ENCODE measurements around the gene INS.
"Not testable (repeated sequence)": the region's sequence is repeated elsewhere in the genome, so short reads cannot be mapped to it uniquely, and the experiment has no call there.

Gene INS

DNA sequence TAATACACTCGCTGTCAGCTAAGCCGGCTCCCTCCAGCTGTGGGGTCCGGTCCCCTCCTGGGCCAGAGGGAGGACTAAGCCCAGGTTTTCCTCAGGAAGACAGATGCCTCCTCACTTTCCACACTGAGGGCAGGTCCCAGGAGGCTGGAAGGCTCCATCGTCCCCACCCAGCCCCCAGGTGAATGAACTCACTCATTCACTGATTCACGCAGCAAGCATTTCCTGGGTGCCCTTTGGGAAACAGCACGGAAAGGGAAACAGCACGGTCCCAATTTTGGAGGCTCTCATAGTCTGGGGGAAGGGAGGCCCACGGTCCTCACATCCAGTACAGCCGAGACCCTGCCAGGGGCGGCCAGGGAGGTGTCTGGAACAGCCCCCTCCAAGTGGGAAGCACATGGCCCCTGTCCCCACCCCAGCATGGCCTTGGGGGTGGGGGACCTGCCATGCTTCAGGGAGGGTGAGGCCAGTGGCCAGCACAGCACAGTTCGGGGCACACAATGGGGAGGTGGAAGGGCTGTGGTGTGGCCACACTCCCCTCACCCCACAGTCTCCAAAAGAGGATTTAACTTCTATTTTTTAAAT, 19.9 kb upstream of the INS start:
- DNase-seq (ENCODE audit: low read depth in 2 of 2) = no peak

- DNase-seq (ENCODE audit: low read depth in 2 of 2) = no peak
Measured at GRCh38 chr11:2180347-2180746, 19.3 kb upstream of the INS start.

- DNase-seq (ENCODE audit: low read depth in 2 of 2) = no peak
Measured at GRCh38 chr11:2179516-2179915, 18.5 kb upstream of the INS start.

DNA sequence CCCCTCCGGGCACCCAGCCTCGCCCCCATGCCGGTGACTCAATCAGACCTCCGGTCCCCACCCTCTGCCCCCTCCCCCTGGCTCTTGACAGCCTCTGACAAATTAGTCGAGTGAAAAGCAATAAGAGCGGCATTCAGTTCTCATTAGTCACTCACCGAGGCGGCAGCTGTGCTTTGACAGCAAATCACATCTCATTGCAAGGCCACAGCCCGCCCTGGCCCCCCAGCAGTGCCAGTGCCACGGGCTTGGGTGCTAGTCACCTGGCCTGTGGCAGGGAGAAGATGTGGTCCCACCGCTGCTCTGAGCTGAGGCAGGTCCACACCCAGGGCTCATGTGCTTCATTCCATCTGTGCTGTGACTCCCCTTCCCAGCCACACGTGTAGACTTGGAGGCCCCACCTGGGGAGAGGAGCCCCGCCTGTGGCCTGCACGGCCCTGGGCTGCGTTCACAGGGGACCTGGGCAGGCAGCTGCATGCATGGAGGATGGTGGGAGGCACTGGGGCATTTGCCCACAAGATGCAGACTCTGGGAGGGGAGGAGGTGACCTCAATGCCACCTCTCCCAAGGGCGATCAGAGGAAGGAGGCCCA, 18.0 kb upstream of the INS start:
- no peak for DNase-seq (ENCODE audit: low read depth in 2 of 2)

DNA sequence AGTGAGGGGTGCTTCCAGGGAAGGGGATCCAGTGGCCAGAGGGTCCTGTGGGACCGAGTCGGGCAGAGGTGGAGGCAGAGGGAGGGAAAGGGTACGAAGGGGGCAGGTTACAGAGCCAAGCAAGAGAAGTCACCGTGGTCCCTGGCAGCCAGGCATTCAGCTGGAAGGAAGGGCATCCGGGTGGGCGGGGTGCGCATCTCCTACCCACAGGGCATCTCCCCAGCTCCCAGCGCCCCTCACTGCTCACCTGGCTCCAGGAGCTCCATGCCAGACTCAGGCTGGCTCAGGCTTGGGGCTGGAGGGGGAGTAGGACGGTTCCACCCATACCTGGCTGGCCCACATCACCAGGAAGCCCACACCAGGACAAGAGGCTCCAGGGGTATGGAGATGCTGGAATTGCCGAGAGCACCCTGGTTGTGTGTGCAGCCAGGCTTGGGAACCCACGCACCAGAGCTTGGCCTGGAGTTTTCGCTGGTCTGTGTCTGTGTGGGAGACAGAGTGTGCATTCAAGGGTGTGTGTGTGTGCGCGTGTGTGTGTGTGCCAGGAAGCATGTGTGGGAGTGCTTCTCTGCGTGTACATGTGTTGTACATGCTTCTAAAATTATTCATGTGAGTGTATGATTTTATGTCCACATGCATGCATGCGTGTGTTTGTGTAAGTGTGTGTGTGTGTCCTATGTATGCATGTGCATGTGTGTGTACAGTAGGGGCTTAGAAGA, 17.2 kb upstream of the INS start:
- not testable (repeated sequence) for DNase-seq (ENCODE audit: low read depth in 2 of 2)

DNA sequence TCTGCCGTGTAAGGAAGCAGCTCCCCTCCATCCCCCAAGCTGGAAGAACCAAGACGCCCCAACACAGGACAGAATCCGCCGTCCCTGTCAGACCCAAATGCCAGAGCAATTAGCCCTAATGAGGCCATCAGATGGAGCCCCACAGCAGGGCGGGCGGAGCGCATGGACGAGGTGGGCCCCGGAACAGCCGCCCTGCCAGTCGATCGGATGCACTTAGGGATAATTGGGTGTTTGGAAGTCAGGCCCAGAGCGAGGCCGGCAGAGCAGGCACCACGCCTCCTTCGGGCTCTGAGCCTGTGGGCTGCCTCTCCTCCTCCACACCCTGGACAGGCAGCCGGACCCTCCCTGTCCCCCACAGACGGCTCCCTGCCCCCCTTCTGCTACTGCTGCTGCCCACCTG, 16.1 kb upstream of the INS start:
- DNase-seq (ENCODE audit: low read depth in 2 of 2) = no peak

DNA sequence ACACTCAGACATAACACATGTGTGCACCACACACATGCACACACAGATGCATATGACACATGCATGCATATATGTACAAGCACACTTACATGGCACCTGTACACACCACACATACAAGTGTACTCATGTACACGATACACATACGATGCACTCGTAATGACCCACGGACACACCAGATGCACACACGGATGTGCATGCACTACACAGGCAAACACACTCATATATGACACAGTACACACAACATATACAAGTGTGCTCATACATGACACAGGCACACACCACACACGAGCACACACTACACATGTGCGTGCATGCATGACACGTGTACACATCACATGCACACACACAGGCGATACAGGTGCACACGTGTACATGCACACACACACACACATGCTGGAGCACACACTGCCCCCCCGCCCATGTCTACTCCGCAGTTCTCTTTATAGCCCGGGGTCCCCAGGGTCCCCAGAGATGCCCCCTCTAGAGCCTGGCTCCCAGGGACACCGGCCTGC, 15.4 kb upstream of the INS start:
- DNase-seq (ENCODE audit: low read depth in 2 of 2) = no peak

- no peak for DNase-seq (ENCODE audit: low read depth in 2 of 2)
Measured at GRCh38 chr11:2175659-2176058, 14.7 kb upstream of the INS start.

- DNase-seq (ENCODE audit: low read depth in 2 of 2) = no peak
Measured at GRCh38 chr11:2174361-2174760, 13.4 kb upstream of the INS start.

DNA sequence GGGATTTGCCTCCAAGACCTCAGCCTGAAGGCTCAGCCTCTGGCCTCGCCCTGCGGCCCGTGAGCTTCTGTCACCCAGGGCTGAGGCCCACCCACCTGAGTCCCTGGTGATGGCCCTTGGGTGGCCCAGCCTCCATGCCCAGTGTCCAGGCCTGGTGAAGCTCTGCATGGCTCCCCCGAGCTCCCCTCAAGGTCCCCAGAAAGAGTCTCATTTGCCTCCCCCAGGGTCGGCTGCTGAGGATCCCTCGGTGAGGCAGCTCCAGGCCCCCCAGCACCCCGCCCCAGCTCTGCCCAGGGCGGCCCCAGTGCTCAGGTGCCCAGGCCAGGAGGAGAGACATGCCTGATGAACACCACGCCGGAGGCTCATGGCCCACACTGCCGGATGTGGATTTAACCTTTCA, 12.8 kb upstream of the INS start:
- no peak for DNase-seq (ENCODE audit: low read depth in 2 of 2)

DNA sequence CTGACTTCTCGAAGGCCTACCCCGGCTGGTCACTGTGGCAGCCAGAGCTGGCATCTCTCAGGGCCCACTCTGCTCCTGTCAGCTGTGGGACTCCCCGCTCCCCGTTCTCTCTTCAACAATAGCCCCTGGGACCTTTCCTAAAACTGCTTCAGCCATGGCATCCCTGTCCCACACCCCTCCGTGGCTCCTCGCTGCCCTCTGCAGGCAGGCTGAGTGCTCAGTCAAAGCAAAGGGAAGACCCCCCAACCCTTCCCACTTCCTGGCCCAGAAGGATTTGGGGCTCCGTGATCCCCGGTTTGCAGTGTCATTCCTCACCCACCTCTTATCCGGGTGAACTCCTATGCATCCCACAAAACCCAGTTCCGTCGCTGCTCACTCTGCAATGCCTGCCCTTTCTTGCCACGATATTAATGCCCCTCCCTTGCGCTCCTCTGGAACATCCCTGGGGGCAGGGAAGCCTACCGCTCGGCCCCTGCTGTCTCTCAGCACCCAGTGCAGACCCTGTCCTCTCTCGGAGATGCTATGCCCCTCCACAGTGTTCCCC, 12.2 kb upstream of the INS start:
- DNase-seq (ENCODE audit: low read depth in 2 of 2) = no peak

- DNase-seq (ENCODE audit: low read depth in 2 of 2) = no peak
Measured at GRCh38 chr11:2172676-2173075, 11.7 kb upstream of the INS start.

DNA sequence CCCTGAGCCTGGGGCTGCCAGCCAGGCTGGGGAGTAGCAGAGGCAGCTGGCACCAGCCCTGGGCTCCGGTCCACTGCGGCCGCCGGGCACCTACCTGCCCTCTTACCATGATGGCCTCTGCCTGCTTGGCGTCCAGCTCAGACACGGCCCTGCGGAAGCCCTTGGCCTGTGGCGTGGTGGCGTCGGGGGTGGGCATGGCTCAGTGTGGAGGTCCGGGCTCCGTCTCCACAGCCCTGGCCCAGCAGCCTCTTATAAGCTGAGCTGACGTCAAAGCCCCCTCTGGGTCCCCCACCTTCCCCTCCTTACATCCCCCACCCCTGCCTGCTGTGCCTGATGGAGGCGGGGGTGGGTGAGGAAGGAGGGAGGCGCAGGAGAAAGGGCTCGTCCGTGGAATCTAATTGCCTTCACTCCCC, 10.6 kb upstream of the INS start, which contains the start of gene TH:
TH (minus strand) TSS at position 225 of the 413 bp plus-strand sequence; CDS start at position 196, 29 bp downstream.
- DNase-seq (ENCODE audit: low read depth in 2 of 2) = no peak

GRCh38 chr11:2169626-2170570, 8.9 kb upstream of the INS start:
- DNase-seq (ENCODE audit: low read depth in 2 of 2) = no peak

DNA sequence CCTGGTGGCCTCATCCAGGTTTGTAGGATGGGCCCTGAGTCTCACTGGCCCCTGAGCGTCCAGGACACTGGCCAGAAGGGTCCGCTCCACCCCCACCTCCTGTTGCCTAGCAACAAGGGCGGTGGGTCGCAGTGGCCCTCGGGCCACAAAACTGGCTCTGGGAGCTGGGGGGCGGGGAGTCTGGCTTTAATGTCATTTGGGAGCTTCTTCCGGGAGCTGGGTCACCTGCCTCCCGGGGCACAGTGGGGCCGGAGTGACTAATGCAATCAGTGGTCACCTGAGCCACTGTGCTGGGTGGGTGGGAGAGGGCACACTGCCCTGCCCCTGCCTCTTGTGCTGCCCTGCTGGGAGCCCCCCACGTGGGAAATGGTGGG, 8.0 kb upstream of the INS start:
- DNase-seq (ENCODE audit: low read depth in 2 of 2) = no peak

DNA sequence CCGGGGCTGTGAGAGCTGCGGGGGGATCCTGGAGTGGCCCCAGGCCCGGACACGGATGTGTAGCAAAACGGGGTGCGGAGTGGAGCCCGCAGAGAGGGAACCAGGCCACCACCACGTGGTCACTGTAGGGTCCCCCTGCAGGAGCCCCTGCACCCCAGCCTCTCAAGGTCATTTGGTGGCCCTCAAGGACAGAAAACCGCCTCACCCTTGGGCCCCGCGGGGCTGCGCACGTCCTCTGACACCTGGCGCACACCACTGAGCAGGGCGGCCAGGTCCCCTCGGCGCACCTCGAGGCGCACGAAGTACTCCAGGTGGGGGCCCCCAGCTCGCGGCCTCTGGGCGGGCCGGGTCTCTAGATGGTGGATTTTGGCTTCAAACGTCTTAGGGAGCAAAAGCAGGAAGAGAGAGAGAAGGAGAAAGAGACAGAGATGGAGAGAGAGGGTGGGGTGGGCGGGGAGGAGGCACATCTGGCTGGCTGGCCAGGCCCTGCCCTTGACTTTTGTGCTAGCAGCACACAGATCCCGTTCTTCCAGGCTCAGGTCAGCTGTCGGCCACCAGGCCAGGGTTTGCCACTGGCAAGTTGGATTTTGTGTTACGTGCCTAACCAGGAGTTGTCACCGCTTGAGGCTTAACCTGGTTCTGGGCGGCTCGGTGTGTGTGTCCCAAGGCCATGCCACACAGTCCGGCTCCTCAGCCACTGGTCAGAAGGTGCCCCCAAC, 7.4 kb upstream of the INS start:
- DNase-seq (ENCODE audit: low read depth in 2 of 2) = no peak

DNA sequence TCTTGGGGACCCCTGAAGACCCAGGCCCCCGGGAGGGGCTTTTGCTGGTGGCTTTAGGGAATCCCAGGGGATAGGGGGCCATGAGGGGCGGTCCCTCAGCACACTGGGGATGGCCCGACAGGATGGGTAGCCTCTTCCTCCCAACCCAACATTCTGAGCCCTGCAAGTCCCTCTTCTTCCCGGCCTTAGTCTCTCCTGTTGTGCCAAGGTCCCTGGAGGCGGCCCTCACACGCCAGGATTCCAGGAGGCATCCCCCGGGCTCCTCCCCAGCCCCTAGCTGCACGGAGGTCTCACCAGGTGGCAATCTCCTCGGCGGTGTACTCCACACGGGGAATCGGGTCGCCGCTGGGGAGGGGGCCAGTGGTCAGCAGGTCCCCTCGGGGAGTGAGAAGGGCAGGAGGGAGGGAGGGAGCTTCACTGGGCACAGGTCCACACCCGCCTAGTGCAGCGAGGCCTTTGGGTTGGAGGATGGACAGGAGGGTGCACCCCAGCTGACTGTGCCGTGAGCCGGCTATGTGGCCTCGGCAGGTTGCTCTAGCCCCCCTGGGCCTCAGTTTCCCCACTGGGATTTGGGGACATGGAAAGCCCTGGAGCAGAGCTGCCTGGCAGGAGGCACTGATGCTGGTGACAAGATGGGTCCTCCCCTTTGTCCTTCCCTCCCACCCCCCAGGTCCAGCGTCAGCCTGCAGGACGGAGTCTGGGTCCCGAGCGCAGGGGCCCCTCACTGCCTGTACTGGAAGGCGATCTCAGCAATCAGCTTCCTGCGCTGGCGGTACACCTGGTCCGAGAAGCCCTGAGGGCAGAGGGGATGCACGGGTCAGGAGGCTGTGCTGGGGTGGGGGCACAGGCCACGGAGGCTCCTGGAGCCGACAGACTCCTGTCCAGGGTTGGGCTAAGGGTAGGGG, 6.4 kb upstream of the INS start:
- no peak for DNase-seq (ENCODE audit: low read depth in 2 of 2)

- DNase-seq (ENCODE audit: low read depth in 2 of 2) = peak in 1 of 2 donors; percentile 32
Measured at GRCh38 chr11:2166091-2166851, 5.3 kb upstream of the INS start.

GRCh38 chr11:2165571-2165970, 4.6 kb upstream of the INS start:
- no peak for DNase-seq (ENCODE audit: low read depth in 2 of 2)
